Testis (tissue), 2 donors: ENCODE results near the gene ST6GALNAC2.

Experiments
- POLR2A ChIP-seq: fragments of 450-650 bp; IDR thresholded peaks from one replicate; pipeline ENCODE4 v1.6.1; 2017; ENCODE audit warnings: antibody characterized with exemption, mild to moderate bottlenecking, moderate library complexity
- TF ChIP-seq, protein P1 (sequence below), 3 experiments: fragments of 450-650 bp in 2 of 3; fragments of 200-600 bp in 1 of 3; sonication (generic) in 1 of 3; IDR thresholded peaks; one replicate each; pipeline ENCODE4 v1.5.1; 2016 to 2019; ENCODE audit warnings: antibody characterized with exemption in 3 of 3, mild to moderate bottlenecking in 2 of 3, moderate library complexity in 1 of 3

DNA sequence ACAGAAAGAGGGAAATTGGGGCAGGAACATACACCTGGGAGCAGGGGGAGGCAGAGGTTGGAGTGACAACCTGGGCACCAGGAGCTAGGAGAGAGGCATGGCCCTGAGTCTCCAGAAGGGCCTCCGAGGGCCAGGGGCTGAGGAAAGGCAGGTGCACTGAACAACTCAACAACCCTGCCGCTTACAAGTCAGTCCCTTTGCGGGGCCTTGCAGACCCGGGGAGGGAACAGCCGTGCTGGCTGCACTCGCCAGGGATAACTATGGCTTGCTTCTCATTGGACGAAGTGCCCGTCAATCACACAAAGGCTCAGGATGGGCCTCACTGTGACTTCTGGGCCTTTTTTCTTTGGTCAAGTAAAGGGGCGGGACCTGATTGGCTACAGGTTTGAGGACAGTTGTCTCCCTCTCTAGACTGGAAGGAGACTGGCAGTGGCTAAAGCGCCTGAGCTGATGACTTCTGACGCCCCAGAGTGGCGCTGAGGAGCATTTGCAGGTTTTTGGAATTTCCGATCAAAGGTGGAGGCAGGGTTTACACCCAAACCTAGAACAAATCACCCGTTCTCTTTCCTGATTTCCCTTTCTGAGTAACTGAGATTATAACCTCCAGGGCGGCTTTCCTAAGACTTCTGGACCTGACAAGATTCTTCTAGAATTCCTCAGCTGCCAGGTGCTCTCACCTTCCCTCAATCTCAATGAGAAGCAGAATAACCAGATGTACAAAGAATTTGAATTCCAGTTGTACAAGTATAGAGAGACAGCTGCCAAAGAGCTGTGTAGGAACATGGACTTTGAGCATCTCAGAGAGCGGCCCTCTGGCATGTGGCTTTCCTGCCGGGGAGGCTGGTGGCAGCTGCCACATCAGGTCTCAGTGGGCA lies 27.6 kb upstream of the ST6GALNAC2 start:
- TF ChIP-seq POLR2A = no peak
- TF ChIP-seq, protein P1, sequence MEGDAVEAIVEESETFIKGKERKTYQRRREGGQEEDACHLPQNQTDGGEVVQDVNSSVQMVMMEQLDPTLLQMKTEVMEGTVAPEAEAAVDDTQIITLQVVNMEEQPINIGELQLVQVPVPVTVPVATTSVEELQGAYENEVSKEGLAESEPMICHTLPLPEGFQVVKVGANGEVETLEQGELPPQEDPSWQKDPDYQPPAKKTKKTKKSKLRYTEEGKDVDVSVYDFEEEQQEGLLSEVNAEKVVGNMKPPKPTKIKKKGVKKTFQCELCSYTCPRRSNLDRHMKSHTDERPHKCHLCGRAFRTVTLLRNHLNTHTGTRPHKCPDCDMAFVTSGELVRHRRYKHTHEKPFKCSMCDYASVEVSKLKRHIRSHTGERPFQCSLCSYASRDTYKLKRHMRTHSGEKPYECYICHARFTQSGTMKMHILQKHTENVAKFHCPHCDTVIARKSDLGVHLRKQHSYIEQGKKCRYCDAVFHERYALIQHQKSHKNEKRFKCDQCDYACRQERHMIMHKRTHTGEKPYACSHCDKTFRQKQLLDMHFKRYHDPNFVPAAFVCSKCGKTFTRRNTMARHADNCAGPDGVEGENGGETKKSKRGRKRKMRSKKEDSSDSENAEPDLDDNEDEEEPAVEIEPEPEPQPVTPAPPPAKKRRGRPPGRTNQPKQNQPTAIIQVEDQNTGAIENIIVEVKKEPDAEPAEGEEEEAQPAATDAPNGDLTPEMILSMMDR (IDR thresholded peaks at IDR 0.05) = no peak
